ENCODE measurements around the gene GPC6.

GPC6 gene

GRCh38 chr13:93964146-93964512 is 737.5 kb downstream of the GPC6 start:
- POLR2A ChIA-PET, result no interaction called here
- TF ChIP-seq SP1 (IDR thresholded peaks at IDR 0.05) (no peak), PKNOX1 (IDR thresholded peaks at IDR 0.05) (no peak), HDGF (IDR thresholded peaks at IDR 0.05; ENCODE audit: borderline replicate concordance) (no peak), SUZ12 (IDR thresholded peaks at IDR 0.05) (no peak), L3MBTL2 (conservative IDR thresholded peaks at IDR 0.05) (no peak), FOXK2 (IDR thresholded peaks at IDR 0.05) (no peak), FOXA1 (IDR thresholded peaks at IDR 0.05) (no peak), CTBP1 (IDR thresholded peaks at IDR 0.05; ENCODE audit: borderline replicate concordance) (no peak), ELF4 (IDR thresholded peaks at IDR 0.05) (no peak), LEF1 (IDR thresholded peaks at IDR 0.05; ENCODE audit: borderline replicate concordance) (no peak), ARNT (IDR thresholded peaks at IDR 0.05) (no peak), TARDBP (IDR thresholded peaks at IDR 0.05) (no peak), ZNF384 (IDR thresholded peaks at IDR 0.05) (no peak)
- no peak for DNase-seq (ENCODE audit: extremely low spot score)
- CTCF ChIA-PET, result interaction anchor here (0.7 kb wide), 1 partner anchor 452 kb away, joined by 3 read pairs; no protein-coding TSS in a partner anchor

- ChIA-PET CTCF (no interaction called here), POLR2A (no interaction called here)
- DNase-seq (ENCODE audit: extremely low spot score), result no peak
- TF ChIP-seq FOXK2 (IDR thresholded peaks at IDR 0.05), result no peak
- TF ChIP-seq NFRKB (IDR thresholded peaks at IDR 0.05), result no peak
- TF ChIP-seq HDGF (IDR thresholded peaks at IDR 0.05; ENCODE audit: borderline replicate concordance), result no peak
- TF ChIP-seq ZNF384 (IDR thresholded peaks at IDR 0.05), result no peak
- TF ChIP-seq SUZ12 (IDR thresholded peaks at IDR 0.05), result no peak
- no peak for TF ChIP-seq SP1 (IDR thresholded peaks at IDR 0.05)
- no peak for TF ChIP-seq ELF4 (IDR thresholded peaks at IDR 0.05)
- no peak for TF ChIP-seq L3MBTL2 (conservative IDR thresholded peaks at IDR 0.05)
- TF ChIP-seq LEF1 (IDR thresholded peaks at IDR 0.05; ENCODE audit: borderline replicate concordance), result no peak
- TF ChIP-seq BHLHE40 (IDR thresholded peaks at IDR 0.05; ENCODE audit: borderline replicate concordance), result no peak
- no peak for TF ChIP-seq FOXA1 (IDR thresholded peaks at IDR 0.05)
Measured at GRCh38 chr13:93965587-93965986, 739.0 kb downstream of the GPC6 start.

GRCh38 chr13:93966267-93966936 is 739.8 kb downstream of the GPC6 start:
- ChIA-PET POLR2A (no interaction called here), CTCF (no interaction called here)
- TF ChIP-seq NFRKB (IDR thresholded peaks at IDR 0.05) (no peak), SUZ12 (IDR thresholded peaks at IDR 0.05) (no peak), ELF4 (IDR thresholded peaks at IDR 0.05) (no peak), ZNF384 (IDR thresholded peaks at IDR 0.05) (no peak), CTBP1 (IDR thresholded peaks at IDR 0.05; ENCODE audit: borderline replicate concordance) (no peak), L3MBTL2 (conservative IDR thresholded peaks at IDR 0.05) (no peak), FOXK2 (IDR thresholded peaks at IDR 0.05) (no peak), FOXM1 (IDR thresholded peaks at IDR 0.05; ENCODE audit: borderline replicate concordance) (no peak), TARDBP (IDR thresholded peaks at IDR 0.05) (no peak), BHLHE40 (IDR thresholded peaks at IDR 0.05; ENCODE audit: borderline replicate concordance) (no peak), ARNT (IDR thresholded peaks at IDR 0.05) (no peak), LEF1 (IDR thresholded peaks at IDR 0.05; ENCODE audit: borderline replicate concordance) (no peak)
- no peak for DNase-seq (ENCODE audit: extremely low spot score)

- ChIA-PET POLR2A (no interaction called here), CTCF (no interaction called here)
- no peak for TF ChIP-seq ZNF384 (IDR thresholded peaks at IDR 0.05)
- TF ChIP-seq ARNT (IDR thresholded peaks at IDR 0.05), result no peak
- no peak for TF ChIP-seq FOXM1 (IDR thresholded peaks at IDR 0.05; ENCODE audit: borderline replicate concordance)
- no peak for TF ChIP-seq FOXK2 (IDR thresholded peaks at IDR 0.05)
- TF ChIP-seq PKNOX1 (IDR thresholded peaks at IDR 0.05), result no peak
- no peak for TF ChIP-seq TARDBP (IDR thresholded peaks at IDR 0.05)
- no peak for DNase-seq (ENCODE audit: extremely low spot score)
Measured at GRCh38 chr13:93967286-93967685, 740.7 kb downstream of the GPC6 start.

DNA sequence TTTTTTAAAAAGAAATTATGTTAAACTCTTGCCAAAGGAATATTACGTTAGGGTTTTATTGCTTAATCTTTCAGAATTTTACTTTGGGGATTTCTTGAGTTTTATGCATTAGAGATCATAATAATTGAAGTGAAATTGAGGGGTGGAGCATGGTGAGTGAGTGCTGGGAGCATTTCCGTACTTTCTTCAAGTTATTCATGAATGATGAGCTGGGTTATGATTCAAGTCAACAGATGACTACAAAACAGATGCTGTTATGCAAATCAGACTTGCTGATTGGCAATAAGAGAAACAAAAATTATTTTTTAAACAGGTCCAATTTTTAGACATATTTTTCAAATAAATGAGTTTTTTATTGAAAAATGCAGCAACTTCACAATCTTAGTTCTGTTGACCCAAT is 748.6 kb downstream of the GPC6 start:
- ChIA-PET POLR2A (no interaction called here), CTCF (no interaction called here)
- TF ChIP-seq FOXM1 (IDR thresholded peaks at IDR 0.05; ENCODE audit: borderline replicate concordance) (no peak), SP1 (IDR thresholded peaks at IDR 0.05) (no peak), NFRKB (IDR thresholded peaks at IDR 0.05) (no peak), ARNT (IDR thresholded peaks at IDR 0.05) (no peak), ZNF384 (IDR thresholded peaks at IDR 0.05) (no peak), HDGF (IDR thresholded peaks at IDR 0.05; ENCODE audit: borderline replicate concordance) (no peak), ELF4 (IDR thresholded peaks at IDR 0.05) (no peak), LEF1 (IDR thresholded peaks at IDR 0.05; ENCODE audit: borderline replicate concordance) (no peak), SUZ12 (IDR thresholded peaks at IDR 0.05) (no peak)
- DNase-seq (ENCODE audit: extremely low spot score), result no peak

- no peak for TF ChIP-seq TARDBP (IDR thresholded peaks at IDR 0.05)
- no peak for TF ChIP-seq ZNF384 (IDR thresholded peaks at IDR 0.05)
- no peak for TF ChIP-seq ELF4 (IDR thresholded peaks at IDR 0.05)
- no peak for TF ChIP-seq BHLHE40 (IDR thresholded peaks at IDR 0.05; ENCODE audit: borderline replicate concordance)
- no peak for TF ChIP-seq L3MBTL2 (conservative IDR thresholded peaks at IDR 0.05)
- no peak for TF ChIP-seq LEF1 (IDR thresholded peaks at IDR 0.05; ENCODE audit: borderline replicate concordance)
- no peak for TF ChIP-seq SP1 (IDR thresholded peaks at IDR 0.05)
- TF ChIP-seq FOXA1 (IDR thresholded peaks at IDR 0.05), result no peak
- ChIA-PET POLR2A (no interaction called here), CTCF (no interaction called here)
- peak; percentile 41 for DNase-seq (ENCODE audit: extremely low spot score)
Measured at GRCh38 chr13:93976528-93976927, 749.9 kb downstream of the GPC6 start.

DNA sequence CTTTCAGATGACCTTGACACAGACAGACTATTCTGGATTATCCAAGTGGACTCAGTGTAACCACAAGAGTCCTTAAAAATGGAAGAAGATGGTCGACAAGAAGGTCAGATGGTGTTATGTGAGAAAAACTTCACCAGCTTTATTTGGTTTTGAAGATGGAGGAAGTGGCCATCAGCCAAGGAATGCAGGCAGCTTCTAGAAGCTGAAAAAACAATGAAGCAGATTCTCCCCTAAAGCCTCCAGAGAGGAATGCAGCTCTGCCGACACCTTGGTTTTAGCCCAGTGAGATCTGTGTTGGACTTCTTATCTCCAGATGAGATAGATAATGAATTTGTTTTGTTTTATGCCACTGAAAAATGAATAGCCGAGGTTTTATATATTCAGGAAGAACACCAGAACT is 751.4 kb downstream of the GPC6 start:
- ChIA-PET POLR2A (no interaction called here), CTCF (interaction anchor here (0.6 kb wide), 1 partner anchor 381 kb away, joined by 4 read pairs; no protein-coding TSS in a partner anchor)
- DNase-seq (ENCODE audit: extremely low spot score), result no peak
- no peak for TF ChIP-seq ZNF384 (IDR thresholded peaks at IDR 0.05)
- no peak for TF ChIP-seq HDGF (IDR thresholded peaks at IDR 0.05; ENCODE audit: borderline replicate concordance)
- no peak for TF ChIP-seq BHLHE40 (IDR thresholded peaks at IDR 0.05; ENCODE audit: borderline replicate concordance)
- TF ChIP-seq SUZ12 (IDR thresholded peaks at IDR 0.05), result no peak
- no peak for TF ChIP-seq L3MBTL2 (conservative IDR thresholded peaks at IDR 0.05)
